CD4-positive, CD25-positive, alpha-beta regulatory T cell (primary cell): ENCODE results near the gene MED10. TPM values are rescaled to one million over a fixed set of nuclear protein-coding genes. Genes with fewer than 3 reads are reported as not detected.
A peak's percentile ranks its signal among the peaks of the same experiment; 100 is the strongest.

Experiments used
- ATAC-seq, 2 donors: fragments of 150-1000 bp; cut with Tn5 transposase; one replicate each; pipeline ENCODE4 v1.10.0; 2021; ENCODE audit warnings: low read depth in 2 of 2, moderate number of reproducible peaks in 2 of 2, moderate library complexity in 1 of 2
- DNase-seq, 3 donors: peaks; one replicate each; pipeline versions ENCODE4 v3.0.0 to v3.0.0-alpha.2; 2012 to 2022; ENCODE audit warnings: mixed read lengths in 1 of 3
- H3K27ac ChIP-seq: one replicate; pipeline ENCODE4 v1.7.0; 2013; ENCODE audit warnings: mild to moderate bottlenecking, low read length; ENCODE audit not compliant: insufficient read depth, poor library complexity, severe bottlenecking
- H3K27me3 ChIP-seq: one replicate; pipeline ENCODE4 v1.7.0; 2013; ENCODE audit warnings: low read length; ENCODE audit not compliant: control insufficient read depth, insufficient read depth
- H3K36me3 ChIP-seq: one replicate; pipeline ENCODE4 v1.7.0; 2013; ENCODE audit warnings: mild to moderate bottlenecking, low read length, moderate library complexity; ENCODE audit not compliant: control insufficient read depth, insufficient read depth
- H3K4me1 ChIP-seq: 2 replicates; pipeline ENCODE4 v1.7.0; 2013; ENCODE audit warnings: mild to moderate bottlenecking, low read length; ENCODE audit not compliant: insufficient read depth, control insufficient read depth, poor library complexity, severe bottlenecking
- H3K4me3 ChIP-seq: one replicate; pipeline ENCODE4 v1.7.0; 2013; ENCODE audit warnings: low read depth, mild to moderate bottlenecking, low read length, moderate library complexity
- H3K9me3 ChIP-seq, 2 experiments: 1 replicate in 1 of 2; 2 replicates in 1 of 2; pipeline ENCODE4 v1.7.0; 2013; ENCODE audit warnings: low read length in 2 of 2, mild to moderate bottlenecking in 1 of 2, moderate library complexity in 1 of 2; ENCODE audit not compliant: control insufficient read depth in 2 of 2
- H3K27ac Mint-ChIP-seq, 3 donors: one replicate each; pipeline ENCODE4 v1.8.0; 2020 to 2022; ENCODE audit warnings: mild to moderate bottlenecking in 3 of 3, mixed read lengths in 3 of 3, moderate library complexity in 2 of 3
- H3K27me3 Mint-ChIP-seq: one replicate; pipeline ENCODE4 v1.8.0; 2022; ENCODE audit warnings: mild to moderate bottlenecking, mixed read lengths
- H3K36me3 Mint-ChIP-seq: one replicate; pipeline ENCODE4 v1.8.0; 2020; ENCODE audit warnings: mixed read lengths
- H3K4me1 Mint-ChIP-seq, 4 donors: one replicate each; pipeline ENCODE4 v1.8.0; 2020 to 2022; ENCODE audit warnings: mixed read lengths in 4 of 4, mild to moderate bottlenecking in 1 of 4
- H3K4me3 Mint-ChIP-seq, 4 donors: one replicate each; pipeline ENCODE4 v1.8.0; 2020 to 2022; ENCODE audit warnings: mild to moderate bottlenecking in 4 of 4, mixed read lengths in 4 of 4, moderate library complexity in 3 of 4
- H3K9me3 Mint-ChIP-seq, 7 donors: one replicate each; pipeline ENCODE4 v1.8.0; 2020 to 2022; ENCODE audit warnings: mixed read lengths in 7 of 7, mild to moderate bottlenecking in 3 of 7, moderate library complexity in 2 of 7
- polyA plus RNA-seq, 4 donors: library from polyadenylated mRNA; unstranded; fragments of 300-500 nt; fragmentation: Illumina TruSeq; gene quantifications; one replicate each; pipeline ENCODE4 v1.2.3, GENCODE V29; 2021
- total RNA-seq: library from RNA; stranded (reverse); gene quantifications from one replicate; pipeline ENCODE4 v1.2.3, GENCODE V29; 2022

The MED10 gene
- total and polyA plus RNA-seq, 5 donors from 2014 or later: 66.8 to 126 (median 101) TPM

DNA sequence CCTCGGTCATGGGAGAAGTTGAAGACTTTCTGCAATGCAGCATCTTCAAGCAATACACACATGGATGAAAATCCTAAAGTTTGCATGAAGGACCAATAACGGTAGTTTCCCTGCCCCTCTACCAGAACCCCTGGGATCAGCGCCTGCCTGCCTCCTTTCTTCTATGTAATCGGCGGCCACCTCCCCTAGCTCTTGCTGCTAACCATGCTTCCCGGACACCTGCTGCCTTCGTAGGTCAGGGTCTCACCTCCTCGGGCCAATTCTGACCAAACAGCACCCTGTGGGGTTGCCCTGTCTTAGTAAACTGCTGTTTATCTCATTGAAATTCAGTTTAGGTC is 388 bp upstream of the MED10 start:
- Histone ChIP-seq H3K4me1 (peaks cover 36% of the 10 kb centered on the region), H3K36me3 (peaks cover 33% of the 10 kb centered on the region), H3K27me3 (peaks cover 2% of the 10 kb centered on the region), H3K27ac (peak overlapping the region; percentile 82), H3K9me3 (no peaks in the 10 kb centered on the region), H3K4me3 (peak overlapping the region; percentile 82)
- no peak for ATAC-seq
- Mint-ChIP-seq H3K27ac (peak overlapping the region; percentile 98 to 100 (median 99)), H3K27me3 (peaks cover 15% of the 10 kb centered on the region), H3K4me3 (peak overlapping the region; percentile 94 to 100 (median 100)), H3K4me1 (peaks cover 34 to 50% (median 39%) of the 10 kb centered on the region in 4 donors), H3K9me3 (peaks cover 0 to 2% (median 0%) of the 10 kb centered on the region in 7 donors), H3K36me3 (peaks cover 24% of the 10 kb centered on the region)
- DNase-seq: no peak

DNA sequence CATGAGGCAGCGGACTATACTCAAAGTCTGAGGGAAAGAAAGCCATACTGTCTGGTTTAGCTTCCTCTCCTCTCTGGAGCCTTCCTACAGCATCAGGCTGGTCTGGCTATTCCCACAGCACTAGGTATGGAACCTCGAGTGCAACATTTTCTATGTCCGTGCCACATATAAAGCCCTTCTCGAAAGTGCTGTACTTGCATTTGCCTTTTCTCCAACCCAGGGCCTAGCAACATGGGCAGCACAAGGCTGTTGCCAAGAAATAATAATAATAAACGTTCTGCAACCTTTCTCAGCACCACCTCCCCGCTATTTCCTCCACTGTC is 804 bp downstream of the MED10 start:
- Mint-ChIP-seq H3K9me3 (peaks cover 0 to under 1% (median 0%) of the 10 kb centered on the region in 7 donors), H3K4me1 (peaks cover 41 to 61% (median 45%) of the 10 kb centered on the region in 4 donors), H3K27ac (peak overlapping the region; percentile 98 to 100 (median 99)), H3K27me3 (peaks cover 3% of the 10 kb centered on the region), H3K4me3 (peak overlapping the region; percentile 94 to 100 (median 100)), H3K36me3 (peaks cover 34% of the 10 kb centered on the region)
- Histone ChIP-seq H3K36me3 (peaks cover 45% of the 10 kb centered on the region), H3K4me3 (peak overlapping the region; percentile 95), H3K27me3 (no peaks in the 10 kb centered on the region), H3K9me3 (no peaks in the 10 kb centered on the region), H3K4me1 (peaks cover 36% of the 10 kb centered on the region), H3K27ac (peak overlapping the region; percentile 82)
- DNase-seq (peak in 1 of 3 donors; percentile 18), ATAC-seq (no peak)

DNA sequence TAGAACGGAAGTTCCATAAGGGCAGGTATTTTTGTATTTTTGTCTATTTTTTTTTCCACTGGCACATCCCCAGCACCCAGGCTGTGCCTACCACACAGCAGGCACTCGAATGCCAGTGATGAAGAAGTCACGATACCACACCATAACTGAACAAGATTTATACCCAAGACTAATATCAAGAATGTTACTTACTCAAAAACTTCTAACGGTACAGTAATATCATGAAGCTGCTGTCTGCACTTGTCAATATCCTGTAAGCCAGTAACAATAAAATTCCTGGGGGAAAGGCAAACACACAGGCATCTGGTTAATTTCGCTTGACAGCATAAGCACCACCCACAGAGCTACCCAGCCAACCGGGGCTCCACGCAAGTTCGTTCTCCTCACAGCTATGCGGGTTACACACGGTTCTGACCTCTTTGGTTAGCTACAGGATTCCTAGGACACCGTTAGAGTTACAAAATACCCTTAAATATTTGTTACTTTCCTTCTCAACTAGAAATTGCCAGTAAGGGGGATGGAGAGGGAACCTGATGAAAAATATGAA is 1.3 kb downstream of the MED10 start:
- no peak for DNase-seq
- H3K4me3 ChIP-seq: peak overlapping the region; percentile 95
- no peaks in the 10 kb centered on the region for H3K27me3 ChIP-seq
- no peaks in the 10 kb centered on the region for H3K27me3 Mint-ChIP-seq
- H3K36me3 ChIP-seq: peaks cover 50% of the 10 kb centered on the region
- H3K4me1 Mint-ChIP-seq: peaks cover 41 to 62% (median 47%) of the 10 kb centered on the region in 4 donors
- peaks cover 36% of the 10 kb centered on the region for H3K4me1 ChIP-seq
- H3K9me3 ChIP-seq: no peaks in the 10 kb centered on the region
- peak overlapping the region; percentile 94 to 100 (median 100) for H3K4me3 Mint-ChIP-seq
- peak overlapping the region; percentile 82 for H3K27ac ChIP-seq
- no peak for ATAC-seq
- peak overlapping the region; percentile 98 to 100 (median 99) for H3K27ac Mint-ChIP-seq
- H3K9me3 Mint-ChIP-seq: no peaks in the 10 kb centered on the region
- H3K36me3 Mint-ChIP-seq: peaks cover 38% of the 10 kb centered on the region

DNA sequence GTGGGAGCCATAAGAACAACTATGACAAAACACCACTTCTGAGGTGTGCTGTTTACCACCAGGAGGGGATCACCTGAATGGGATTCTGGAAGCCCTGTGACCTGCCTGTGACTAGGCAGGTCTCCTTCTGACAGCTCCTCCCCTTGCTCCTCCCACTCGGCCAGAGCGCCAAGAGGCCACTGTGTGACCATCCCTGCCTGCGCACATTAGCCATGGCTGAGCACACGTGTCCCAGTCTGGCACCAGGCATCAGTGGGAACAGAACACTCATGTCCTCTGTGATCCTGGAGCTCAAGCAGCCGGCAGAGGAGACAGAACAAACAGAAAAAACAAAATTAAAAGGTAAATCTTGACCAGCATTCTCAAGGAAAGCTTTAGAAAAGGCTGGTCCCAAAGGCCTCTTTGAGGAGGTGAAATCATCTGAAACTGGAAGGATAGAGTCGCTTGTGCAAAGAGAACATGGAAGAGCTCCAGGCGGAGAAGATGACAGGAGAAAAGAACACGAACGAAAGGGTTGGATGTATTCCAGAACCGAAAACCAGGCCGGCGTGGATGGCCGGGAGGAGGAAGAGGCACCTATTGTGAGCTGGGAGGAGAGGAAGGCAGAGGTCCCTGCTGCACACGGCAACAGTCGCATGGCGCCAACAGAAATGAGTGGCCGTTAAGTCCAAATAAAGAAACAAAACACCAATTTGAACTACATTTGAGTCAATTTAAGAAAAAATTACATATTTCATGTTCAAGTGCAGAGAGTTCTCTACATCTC is 5.1 kb downstream of the MED10 start:
- Mint-ChIP-seq H3K4me3 (peak overlapping the region in 1 of 4 donors; percentile 68), H3K36me3 (peaks cover 51% of the 10 kb centered on the region)

DNA sequence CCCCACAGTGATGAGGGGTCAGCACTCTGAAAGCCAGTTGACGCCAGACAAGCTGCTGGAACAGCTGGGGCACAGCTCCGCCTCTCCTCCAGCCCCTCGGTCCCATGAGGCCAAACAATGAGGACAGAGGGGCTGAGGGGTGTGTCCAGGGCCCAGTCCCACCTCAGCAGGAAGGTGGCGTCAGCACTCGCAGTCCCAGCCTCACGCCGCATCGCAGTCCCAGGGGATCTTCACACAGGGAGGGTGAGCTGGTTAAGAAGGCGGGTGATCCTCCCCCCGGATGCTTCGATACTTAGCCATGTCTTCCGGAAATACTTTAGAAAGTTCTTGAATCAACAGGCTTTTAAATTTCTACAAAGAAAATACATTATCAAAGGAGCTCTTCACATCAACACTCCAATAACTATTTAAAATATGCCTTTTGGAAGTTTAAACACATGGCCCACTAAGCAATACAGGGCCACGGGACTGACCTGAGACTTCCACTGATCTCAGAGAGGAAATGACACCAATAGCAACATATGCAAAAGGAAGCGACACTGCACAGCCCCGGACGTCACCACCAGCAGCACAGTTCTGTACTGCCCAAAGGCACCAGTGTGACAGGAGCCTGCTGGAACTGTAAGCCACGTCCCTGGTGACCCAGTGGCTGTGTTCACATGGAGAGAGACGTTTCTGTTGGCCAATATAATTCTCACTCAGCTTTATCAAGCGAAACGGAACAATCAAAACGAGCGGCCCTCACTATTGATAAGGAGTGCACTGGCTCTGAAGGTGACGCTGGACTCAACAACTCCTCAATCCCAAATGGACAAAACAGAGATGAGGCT is 5.9 kb downstream of the MED10 start:
- H3K4me3 Mint-ChIP-seq: no peak overlapping the region
- Histone ChIP-seq H3K4me3 (no peak overlapping the region), H3K9me3 (no peaks in the 10 kb centered on the region), H3K36me3 (peaks cover 89% of the 10 kb centered on the region), H3K4me1 (peaks cover 22% of the 10 kb centered on the region), H3K27me3 (no peaks in the 10 kb centered on the region), H3K27ac (no peak overlapping the region)
- H3K27ac Mint-ChIP-seq: peak overlapping the region in 1 of 3 donors; percentile 53
- no peaks in the 10 kb centered on the region for H3K9me3 Mint-ChIP-seq
- no peak for ATAC-seq
- peaks cover 32 to 47% (median 43%) of the 10 kb centered on the region in 4 donors for H3K4me1 Mint-ChIP-seq
- DNase-seq: no peak
- peaks cover 50% of the 10 kb centered on the region for H3K36me3 Mint-ChIP-seq
- no peaks in the 10 kb centered on the region for H3K27me3 Mint-ChIP-seq

More for the DNA sequence above, 5.1 kb downstream of the MED10 start:
- peaks cover 33 to 51% (median 45%) of the 10 kb centered on the region in 4 donors for H3K4me1 Mint-ChIP-seq
- Histone ChIP-seq H3K4me3 (no peak overlapping the region), H3K27me3 (no peaks in the 10 kb centered on the region), H3K4me1 (peaks cover 27% of the 10 kb centered on the region), H3K9me3 (no peaks in the 10 kb centered on the region), H3K27ac (no peak overlapping the region), H3K36me3 (peaks cover 86% of the 10 kb centered on the region)
- DNase-seq (no peak), ATAC-seq (no peak)
- peak overlapping the region in 1 of 3 donors; percentile 45 for H3K27ac Mint-ChIP-seq
- no peaks in the 10 kb centered on the region for H3K27me3 Mint-ChIP-seq
- no peaks in the 10 kb centered on the region for H3K9me3 Mint-ChIP-seq

DNA sequence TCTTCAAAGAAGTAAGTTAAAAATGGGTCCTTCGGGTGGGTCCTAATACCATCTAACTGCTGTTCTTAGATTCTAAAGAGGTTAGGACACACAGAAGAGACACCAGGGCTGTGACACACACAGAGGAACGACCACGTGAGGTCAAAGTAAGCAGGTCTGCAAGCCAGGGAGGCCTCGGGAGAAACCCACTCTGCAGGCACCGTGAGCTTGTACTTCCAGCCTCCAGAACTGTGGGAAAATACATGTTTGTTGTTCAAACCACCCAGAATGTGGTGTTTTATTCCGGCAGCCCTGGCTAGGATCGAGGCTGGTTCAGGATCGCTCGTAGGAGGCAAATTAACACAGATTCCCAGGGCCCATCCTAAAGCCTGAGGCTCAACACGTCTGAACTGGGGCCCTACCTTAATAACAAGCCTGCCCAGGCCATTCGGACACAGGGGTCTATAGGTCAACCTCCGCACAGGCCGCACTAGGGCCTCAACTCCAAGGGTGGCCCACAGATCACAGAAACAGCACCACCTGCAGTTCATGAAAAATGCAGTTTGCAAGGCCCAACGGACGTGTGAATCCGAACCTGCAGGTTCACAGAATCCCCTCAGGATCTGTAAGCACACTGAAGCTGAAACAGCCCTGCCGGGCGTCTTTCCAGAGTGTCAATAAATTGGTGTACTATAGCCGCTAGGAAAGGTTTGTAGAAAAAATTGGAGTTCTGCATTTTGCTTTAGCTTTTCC is 7.1 kb downstream of the MED10 start:
- Mint-ChIP-seq H3K27ac (peak overlapping the region in 1 of 3 donors; percentile 60), H3K27me3 (no peaks in the 10 kb centered on the region), H3K36me3 (peaks cover 56% of the 10 kb centered on the region), H3K9me3 (no peaks in the 10 kb centered on the region), H3K4me3 (no peak overlapping the region), H3K4me1 (peaks cover 22 to 40% (median 32%) of the 10 kb centered on the region in 4 donors)
- Histone ChIP-seq H3K4me3 (no peak overlapping the region), H3K27ac (no peak overlapping the region), H3K9me3 (no peaks in the 10 kb centered on the region), H3K36me3 (peaks cover 91% of the 10 kb centered on the region), H3K4me1 (peaks cover 10% of the 10 kb centered on the region), H3K27me3 (no peaks in the 10 kb centered on the region)
- ATAC-seq: no peak
- no peak for DNase-seq

DNA sequence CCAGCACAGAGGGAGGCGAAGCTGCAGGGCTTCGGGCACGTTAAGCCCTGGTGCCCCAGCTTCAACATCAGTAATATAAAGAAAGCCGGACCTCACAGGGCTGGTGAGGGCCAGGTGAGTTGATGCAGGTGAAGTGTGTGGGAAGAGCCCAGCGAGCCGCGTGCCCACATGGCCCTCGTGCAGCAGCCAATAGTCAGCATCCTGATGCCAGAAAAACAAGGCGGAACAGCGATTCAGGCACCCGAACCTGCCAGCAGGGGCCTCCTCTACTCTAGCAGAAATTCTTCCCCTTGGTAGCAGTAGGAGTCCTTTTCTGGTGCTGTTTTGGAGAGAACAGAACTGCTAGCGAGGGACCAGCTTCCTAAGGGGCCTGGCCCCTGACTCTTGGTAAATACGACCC is 7.8 kb downstream of the MED10 start:
- H3K27me3 Mint-ChIP-seq: no peaks in the 10 kb centered on the region
- Histone ChIP-seq H3K4me1 (peaks cover 3% of the 10 kb centered on the region), H3K36me3 (peaks cover 86% of the 10 kb centered on the region), H3K4me3 (no peak overlapping the region), H3K9me3 (no peaks in the 10 kb centered on the region), H3K27me3 (no peaks in the 10 kb centered on the region), H3K27ac (no peak overlapping the region)
- H3K9me3 Mint-ChIP-seq: no peaks in the 10 kb centered on the region
- H3K27ac Mint-ChIP-seq: no peak overlapping the region
- ATAC-seq: no peak
- no peak overlapping the region for H3K4me3 Mint-ChIP-seq
- peaks cover 21 to 33% (median 26%) of the 10 kb centered on the region in 4 donors for H3K4me1 Mint-ChIP-seq
- DNase-seq: no peak
- peaks cover 56% of the 10 kb centered on the region for H3K36me3 Mint-ChIP-seq
